Activated T-cell treated with anti-CD3 and anti-CD28 coated beads, Interleukin-2, amount 50 U/mL, for 24 hours (primary cell): ENCODE results near the gene GSTK1.

Experiments used
- DNase-seq: peaks from one replicate; pipeline ENCODE4 v3.0.0-alpha.2; 2020
- H3K27ac Mint-ChIP-seq: 2 replicates; pipeline ENCODE4 v1.8.0; 2020; ENCODE audit warnings: mild to moderate bottlenecking, mixed read lengths
- H3K27me3 Mint-ChIP-seq: 2 replicates; pipeline ENCODE4 v1.8.0; 2020; ENCODE audit warnings: mixed read lengths
- H3K36me3 Mint-ChIP-seq: 2 replicates; pipeline ENCODE4 v1.8.0; 2020; ENCODE audit warnings: low read depth, mixed read lengths
- H3K4me1 Mint-ChIP-seq: 2 replicates; pipeline ENCODE4 v1.8.0; 2020; ENCODE audit warnings: low read depth, mixed read lengths
- H3K4me3 Mint-ChIP-seq: 2 replicates; pipeline ENCODE4 v1.8.0; 2020; ENCODE audit warnings: mild to moderate bottlenecking, moderate library complexity, mixed read lengths
- H3K9me3 Mint-ChIP-seq: 2 replicates; pipeline ENCODE4 v1.8.0; 2020; ENCODE audit warnings: mixed read lengths

Gene GSTK1

GRCh38 chr7:143308632-143309031 lies 45.4 kb downstream of the GSTK1 start:
- Mint-ChIP-seq H3K4me3 (no peak overlapping the region), H3K9me3 (no peaks in the 10 kb centered on the region), H3K27ac (peak overlapping the region; percentile 47), H3K36me3 (peaks cover 67% of the 10 kb centered on the region), H3K4me1 (peaks cover 54% of the 10 kb centered on the region), H3K27me3 (no peaks in the 10 kb centered on the region)
- DNase-seq, result no peak

- no peak overlapping the region for H3K4me3 Mint-ChIP-seq
- peaks cover 18% of the 10 kb centered on the region for H3K4me1 Mint-ChIP-seq
- no peak overlapping the region for H3K27ac Mint-ChIP-seq
- no peaks in the 10 kb centered on the region for H3K27me3 Mint-ChIP-seq
- H3K36me3 Mint-ChIP-seq, result peaks cover 12% of the 10 kb centered on the region
- H3K9me3 Mint-ChIP-seq, result no peaks in the 10 kb centered on the region
- no peak for DNase-seq
These were observed 50.9 kb downstream of the GSTK1 start for GRCh38 chr7:143314127-143314526.

GRCh38 chr7:143315776-143316175 lies 52.5 kb downstream of the GSTK1 start, which contains the start of gene CLCN1:
TSS of gene CLCN1 (plus strand) at chr7:143316111. CDS start at chr7:143316213, 102 bp downstream.
- H3K4me1 Mint-ChIP-seq, result peaks cover 7% of the 10 kb centered on the region
- H3K27ac Mint-ChIP-seq, result no peak within 1 kb of the TSS
- H3K9me3 Mint-ChIP-seq, result no peaks in the 10 kb centered on the region
- H3K4me3 Mint-ChIP-seq, result no peak within 1 kb of the TSS
- no peak for DNase-seq
- no peaks in the 10 kb centered on the region for H3K27me3 Mint-ChIP-seq
- no peaks in the 10 kb centered on the region for H3K36me3 Mint-ChIP-seq

GRCh38 chr7:143316492-143316891 lies 53.3 kb downstream of the GSTK1 start:
- Mint-ChIP-seq H3K27me3 (no peaks in the 10 kb centered on the region), H3K27ac (no peak overlapping the region), H3K4me1 (peaks cover 3% of the 10 kb centered on the region), H3K36me3 (no peaks in the 10 kb centered on the region), H3K4me3 (no peak overlapping the region), H3K9me3 (no peaks in the 10 kb centered on the region)
- DNase-seq, result no peak

- no peak for DNase-seq
- Mint-ChIP-seq H3K4me3 (no peak overlapping the region), H3K9me3 (no peaks in the 10 kb centered on the region), H3K27me3 (no peaks in the 10 kb centered on the region), H3K27ac (peak overlapping the region; percentile 2), H3K4me1 (no peaks in the 10 kb centered on the region), H3K36me3 (no peaks in the 10 kb centered on the region)
These were observed 55.4 kb downstream of the GSTK1 start for GRCh38 chr7:143318661-143319060.
